GM12878 (cell line): ENCODE measurements around the gene CDH4. TPM values are rescaled to one million over a fixed set of nuclear protein-coding genes. Genes with fewer than 3 reads are reported as not detected.

Source experiments
- ATAC-seq: fragments of 200-7000 bp; cut with Tn5 transposase; 3 replicates; pipeline ENCODE4 v1.9.1; 2020; ENCODE audit warnings: mild to moderate bottlenecking, moderate library complexity
- BruUV-seq: library from RNA; stranded (reverse); fragments of 400-500 nt; replicated peaks from 2 replicates; lab custom pipeline; 2021; lab: Mats Ljungman, UMichigan
- CTCF ChIA-PET: fragments of 300-600 bp; sonication (Branson Sonifier 250); formaldehyde crosslinking; extraction: SDS; loops from one replicate; lab custom pipeline; 2021; ENCODE audit warnings: inconsistent platforms; lab: Yijun Ruan, JAX
- POLR2A ChIA-PET: fragments of 350-600 bp; formaldehyde crosslinking; extraction: SDS; loops from one replicate; lab custom pipeline; 2021; ENCODE audit warnings: inconsistent platforms; lab: Charles Lee
- RAD21 ChIA-PET: fragments of 300-600 bp; sonication (Branson Sonifier 250); formaldehyde crosslinking; loops from one replicate; lab custom pipeline; 2023; ENCODE audit warnings: antibody characterized with exemption; ENCODE audit not compliant: unreplicated experiment; lab: Charles Lee
- SMC1A ChIA-PET: fragments of 300-600 bp; sonication (Branson Sonifier 250); formaldehyde crosslinking; loops from one replicate; lab custom pipeline; 2023; ENCODE audit not compliant: unreplicated experiment, uncharacterized antibody; lab: Charles Lee
- DNase-seq: peaks from one replicate; pipeline ENCODE4 v3.0.0-alpha.2; 2011; ENCODE audit warnings: low read depth, low spot score
- FAIRE-seq: peaks from 3 replicates; lab custom pipeline; 2011; peaks lifted over from hg19 to GRCh38; lab: Jason Lieb, UNC
- H2AFZ ChIP-seq: 2 replicates; pipeline ENCODE4 v1.6.0; 2011; ENCODE audit warnings: low read depth, low read length, control low read depth; ENCODE audit not compliant: control insufficient read depth
- H3K27ac ChIP-seq: 2 replicates; pipeline ENCODE4 v1.5.1; 2011; ENCODE audit warnings: control low read depth; ENCODE audit not compliant: control insufficient read depth, insufficient read depth
- H3K27me3 ChIP-seq, 2 experiments: replicated peaks in 1 of 2; 2 replicates each; pipeline versions ENCODE4 v1.6.0 to v1.6.1; 2011; ENCODE audit warnings: low read length in 1 of 2; ENCODE audit not compliant: control insufficient read depth in 2 of 2, insufficient read depth in 2 of 2
- H3K36me3 ChIP-seq, 2 experiments: 2 replicates each; pipeline ENCODE4 v1.5.1; 2011; ENCODE audit warnings: low read length in 1 of 2; ENCODE audit not compliant: control insufficient read depth in 2 of 2, insufficient read depth in 2 of 2
- H3K4me1 ChIP-seq: 2 replicates; pipeline ENCODE4 v1.6.1; 2011; ENCODE audit warnings: mild to moderate bottlenecking, low read length, moderate library complexity, mixed read lengths; ENCODE audit not compliant: control insufficient read depth, insufficient read depth
- H3K4me2 ChIP-seq: 2 replicates; pipeline ENCODE4 v1.6.0; 2011; ENCODE audit warnings: control low read depth; ENCODE audit not compliant: control insufficient read depth, insufficient read depth
- H3K4me3 ChIP-seq: fragments of 200-600 bp; sonication (generic); 2 replicates; pipeline ENCODE4 v1.5.1; 2016
- H3K79me2 ChIP-seq: 2 replicates; pipeline ENCODE4 v1.6.0; 2011; ENCODE audit warnings: low read length; ENCODE audit not compliant: control insufficient read depth, insufficient read depth
- H3K9ac ChIP-seq: 2 replicates; pipeline ENCODE4 v1.8.0; 2011; ENCODE audit warnings: low read length, control low read depth, mixed read lengths; ENCODE audit not compliant: control insufficient read depth, insufficient read depth
- H3K9me3 ChIP-seq: replicated peaks from 3 replicates; pipeline ENCODE4 v1.5.1; 2011; ENCODE audit warnings: mild to moderate bottlenecking, low read length; ENCODE audit not compliant: control insufficient read depth, insufficient read depth
- H4K20me1 ChIP-seq: 2 replicates; pipeline ENCODE4 v1.6.0; 2011; ENCODE audit not compliant: control insufficient read depth, insufficient read depth
- MEF2A ChIP-seq: IDR thresholded peaks from 2 replicates; pipeline ENCODE4 v1.6.1; 2011; ENCODE audit warnings: low read depth, mild to moderate bottlenecking, low read length, moderate library complexity; ENCODE audit not compliant: insufficient read depth
- NFYB ChIP-seq: IDR thresholded peaks from 2 replicates; pipeline ENCODE4 v1.6.1; 2011; ENCODE audit warnings: low read depth, mild to moderate bottlenecking, low read length, improper control_type of control experiment, moderate library complexity; ENCODE audit not compliant: insufficient read depth
- PML ChIP-seq: IDR thresholded peaks from 2 replicates; pipeline ENCODE4 v1.6.1; 2012; ENCODE audit warnings: low read length, inconsistent platforms
- STAT1 ChIP-seq: fragments of 450-650 bp; conservative IDR thresholded peaks from 2 replicates; pipeline ENCODE4 v1.6.1; 2014; ENCODE audit warnings: antibody characterized with exemption, mild to moderate bottlenecking
- ZNF217 ChIP-seq: fragments of 450-650 bp; IDR thresholded peaks from 2 replicates; pipeline ENCODE4 v1.6.1; 2017; ENCODE audit warnings: antibody characterized with exemption, mild to moderate bottlenecking
- WGBS: methylation state at CpG from one replicate; pipeline ENCODE4 v1.1.6; 2016; ENCODE audit warnings: low lambda C conversion rate; ENCODE audit not compliant: insufficient replicate concordance, insufficient coverage; ENCODE audit errors: missing lambda C conversion rate; 5-methylcytosine and 5-hydroxymethylcytosine counted together
- in situ Hi-C: fragments of 300-500 bp; cut with MboI; formaldehyde crosslinking; loops from 9 replicates; pipeline ENCODE4 v1.14.3; 2018; ENCODE audit warnings: mixed read lengths
- intact Hi-C: fragments of 100-400 bp; cut with micrococcal nuclease; formaldehyde crosslinking; loops from one replicate; pipeline ENCODE4 v1.14.2; 2022; ENCODE audit not compliant: unreplicated experiment
- polyA plus RNA-seq, 11 experiments: library from polyadenylated mRNA; depleted of rRNA in 4 of 11; unstranded in 6 of 11; stranded (reverse) in 5 of 11; fragments of >200 nt; fragmentation: Nextera tagmentation in 4 of 11; fragmentation: Illumina TruSeq in 1 of 11; extraction: Ambion mirVana in 4 of 11; extraction: Trizol in 1 of 11; gene quantifications; 1 replicate in 1 of 11; 2 replicates in 10 of 11; pipeline versions ENCODE4 v1.2.1 to v1.2.3, GENCODE V29; 2011 to 2016; ENCODE audit warnings: inconsistent platforms in 2 of 11, missing spikeins in 2 of 11, low read depth in 1 of 11
- total RNA-seq, 4 experiments: library from RNA; depleted of rRNA in 3 of 4; stranded (reverse); fragments of >200 nt in 3 of 4; fragmentation: Illumina TruSeq in 1 of 4; extraction: Trizol in 1 of 4; gene quantifications; 2 replicates each; pipeline versions ENCODE4 v1.2.1 to v1.2.3, GENCODE V29; 2013 to 2021

Gene CDH4
- total and polyA plus RNA-seq, 10 of the 15 experiments (the other 5 are each of a cell fraction or from before 2014, with no cell fraction given): not detected

- DNase-seq: no peak
- Histone ChIP-seq H3K4me1 (no peaks in the 10 kb centered on the region), H3K4me3 (no peak overlapping the region), H3K4me2 (no peak overlapping the region), H3K27ac (no peak overlapping the region), H3K27me3 (no peaks in the 10 kb centered on the region), H3K9me3 (no peaks in the 10 kb centered on the region; the same call in 2 of the 3 replicates), H2AFZ (no peak overlapping the region), H3K79me2 (no peaks in the 10 kb centered on the region), H3K9ac (no peak overlapping the region), H3K36me3 (no peaks in the 10 kb centered on the region), H4K20me1 (no peaks in the 10 kb centered on the region)
- ChIA-PET RAD21 (no interaction called here), CTCF (no interaction called here), POLR2A (no interaction called here), SMC1A (no interaction called here)
- FAIRE-seq: no peak
- in situ Hi-C loops: no loop called here
- intact Hi-C loops: no loop called here
- 60% methylated on average over 17 of the region's 17 CpGs for WGBS
- TF ChIP-seq PML: no peak
- TF ChIP-seq ZNF217: no peak
- TF ChIP-seq NFYB: no peak
- TF ChIP-seq MEF2A: no peak
- no TSS peak for BruUV-seq
- ATAC-seq: no peak
These were observed 688.4 kb downstream of the CDH4 start for GRCh38 chr20:61940491-61940890.

GRCh38 chr20:61940976-61941720, 689.1 kb downstream of the CDH4 start:
- Histone ChIP-seq H3K9me3 (no peaks in the 10 kb centered on the region; the same call in 2 of the 3 replicates), H3K79me2 (no peaks in the 10 kb centered on the region), H3K36me3 (no peaks in the 10 kb centered on the region), H3K9ac (no peak overlapping the region), H3K27ac (no peak overlapping the region), H3K4me2 (no peak overlapping the region), H3K4me1 (no peaks in the 10 kb centered on the region), H3K27me3 (no peaks in the 10 kb centered on the region), H3K4me3 (no peak overlapping the region), H2AFZ (no peak overlapping the region), H4K20me1 (no peaks in the 10 kb centered on the region)
- FAIRE-seq (no peak), ATAC-seq (no peak), DNase-seq (no peak)
- SMC1A ChIA-PET: no interaction called here
- RAD21 ChIA-PET: no interaction called here
- CTCF ChIA-PET: interaction anchor here (0.6 kb wide), 1 partner anchor 54 kb away, joined by 3 read pairs; no protein-coding TSS in a partner anchor
- 36% methylated on average over 16 of the region's 16 CpGs for WGBS
- in situ Hi-C loops (no loop called here), intact Hi-C loops (no loop called here)
- no peak for TF ChIP-seq STAT1
- no TSS peak for BruUV-seq
- POLR2A ChIA-PET: no interaction called here
